CD14-positive monocyte (primary cell): ENCODE data around the gene BTBD1. TPM values are rescaled to one million over a fixed set of nuclear protein-coding genes. Genes with fewer than 3 reads are reported as not detected.

Source experiments
- DNase-seq, 3 donors: peaks; one replicate each; pipeline ENCODE4 v3.0.0-alpha.2; 2011 to 2022
- H2AFZ ChIP-seq: 2 replicates; pipeline ENCODE4 v1.6.0; 2012; ENCODE audit warnings: mild to moderate bottlenecking, low read depth, low read length, inconsistent platforms; ENCODE audit not compliant: insufficient read depth, poor library complexity, severe bottlenecking
- H3K27ac ChIP-seq, 2 donors: 1 replicate in 1 of 2; 2 replicates in 1 of 2; pipeline ENCODE4 v1.5.1; 2012 to 2013; ENCODE audit warnings: low read length in 2 of 2, control low read depth in 1 of 2, inconsistent platforms in 1 of 2, low read depth in 1 of 2, mild to moderate bottlenecking in 1 of 2
- H3K27me3 ChIP-seq, 2 donors: one replicate each; pipeline versions ENCODE4 v1.6.0 to v1.6.1; 2011 to 2013; ENCODE audit warnings: low read length in 2 of 2; ENCODE audit not compliant: control insufficient read depth in 2 of 2, insufficient read depth in 2 of 2
- H3K36me3 ChIP-seq, 2 donors: replicated peaks in 1 of 2; 1 replicate in 1 of 2; 2 replicates in 1 of 2; pipeline versions ENCODE4 v1.5.1 to v1.6.1; 2012 to 2013; ENCODE audit warnings: low read length in 2 of 2, control low read depth in 1 of 2, inconsistent platforms in 1 of 2, mild to moderate bottlenecking in 1 of 2; ENCODE audit not compliant: insufficient read depth in 2 of 2, control insufficient read depth in 1 of 2
- H3K4me1 ChIP-seq, 2 donors: 1 replicate in 1 of 2; 2 replicates in 1 of 2; pipeline versions ENCODE4 v1.5.1 to v1.6.1; 2012 to 2013; ENCODE audit warnings: low read length in 2 of 2, control low read depth in 1 of 2, inconsistent platforms in 1 of 2, mild to moderate bottlenecking in 1 of 2, moderate library complexity in 1 of 2; ENCODE audit not compliant: insufficient read depth in 2 of 2, control insufficient read depth in 1 of 2
- H3K4me2 ChIP-seq: replicated peaks from 2 replicates; pipeline ENCODE3; 2012; ENCODE audit warnings: low read length, moderate library complexity, mild to moderate bottlenecking; ENCODE audit not compliant: poor library complexity, severe bottlenecking; ENCODE audit errors: extremely low read depth
- H3K4me3 ChIP-seq, 3 experiments: fragments of 200-600 bp in 1 of 3; sonication (generic) in 1 of 3; replicated peaks in 1 of 3; 1 replicate in 2 of 3; 2 replicates in 1 of 3; pipeline ENCODE4 v1.5.1; 2011 to 2013; ENCODE audit warnings: low read length in 3 of 3, mild to moderate bottlenecking in 3 of 3, control low read depth in 2 of 3, low read depth in 2 of 3, inconsistent platforms in 1 of 3, moderate library complexity in 1 of 3
- H3K79me2 ChIP-seq: 2 replicates; pipeline ENCODE4 v1.6.0; 2012; ENCODE audit warnings: mild to moderate bottlenecking, control low read depth, inconsistent platforms, low read length, moderate library complexity; ENCODE audit not compliant: insufficient read depth
- H3K9ac ChIP-seq: 2 replicates; pipeline ENCODE4 v1.6.0; 2017; ENCODE audit warnings: low read length, mild to moderate bottlenecking; ENCODE audit not compliant: insufficient read depth, poor library complexity, severe bottlenecking
- H3K9me3 ChIP-seq, 2 donors: replicated peaks in 1 of 2; 1 replicate in 1 of 2; 2 replicates in 1 of 2; pipeline versions ENCODE4 v1.5.1 to v1.6.1; 2012 to 2013; ENCODE audit warnings: low read length in 2 of 2, control low read depth in 1 of 2; ENCODE audit not compliant: control insufficient read depth in 1 of 2, insufficient read depth in 1 of 2
- H4K20me1 ChIP-seq: 2 replicates; pipeline ENCODE4 v1.6.0; 2012; ENCODE audit warnings: mild to moderate bottlenecking, low read length, control low read depth, moderate library complexity; ENCODE audit not compliant: insufficient read depth
- H3K27ac Mint-ChIP-seq, 7 donors: one replicate each; pipeline ENCODE4 v1.8.0; 2020; ENCODE audit warnings: mild to moderate bottlenecking in 7 of 7, mixed read lengths in 7 of 7, moderate library complexity in 6 of 7, inconsistent platforms in 2 of 7
- H3K27me3 Mint-ChIP-seq, 3 donors: one replicate each; pipeline ENCODE4 v1.8.0; 2021 to 2022; ENCODE audit warnings: low read depth in 3 of 3, mild to moderate bottlenecking in 3 of 3, mixed read lengths in 3 of 3, moderate library complexity in 3 of 3, inconsistent platforms in 1 of 3
- H3K36me3 Mint-ChIP-seq, 2 donors: one replicate each; pipeline ENCODE4 v1.8.0; 2020; ENCODE audit warnings: mixed read lengths in 2 of 2, inconsistent platforms in 1 of 2, mild to moderate bottlenecking in 1 of 2
- H3K4me1 Mint-ChIP-seq: one replicate; pipeline ENCODE4 v1.8.0; 2020; ENCODE audit warnings: mild to moderate bottlenecking, mixed read lengths
- H3K4me3 Mint-ChIP-seq, 2 donors: one replicate each; pipeline ENCODE4 v1.8.0; 2020; ENCODE audit warnings: mild to moderate bottlenecking in 2 of 2, mixed read lengths in 2 of 2, moderate library complexity in 1 of 2
- H3K9me3 Mint-ChIP-seq, 7 donors: one replicate each; pipeline ENCODE4 v1.8.0; 2020 to 2022; ENCODE audit warnings: mixed read lengths in 7 of 7, mild to moderate bottlenecking in 6 of 7, moderate library complexity in 6 of 7, inconsistent platforms in 2 of 7
- WGBS: methylation state at CpG from one replicate; pipeline ENCODE4 v1.1.5; 2013; ENCODE audit warnings: missing lambda C conversion rate; ENCODE audit not compliant: insufficient coverage; 5-methylcytosine and 5-hydroxymethylcytosine counted together
- intact Hi-C, 2 donors: fragments of 100-400 bp; cut with micrococcal nuclease; formaldehyde crosslinking; loops; one replicate each; pipeline versions ENCODE4 v1.15.0 to v1.15.1; 2023
- polyA plus RNA-seq, 3 donors: library from polyadenylated mRNA; depleted of rRNA in 1 of 3; unstranded in 2 of 3; stranded (reverse) in 1 of 3; fragments of 300-500 nt in 2 of 3; fragments of >200 nt in 1 of 3; fragmentation: Illumina TruSeq in 2 of 3; gene quantifications; 1 replicate in 2 of 3; 2 replicates in 1 of 3; pipeline ENCODE4 v1.2.3, GENCODE V29; 2012 to 2021
- TF ChIP-seq, protein P1 (sequence below): fragments of 200-600 bp; IDR thresholded peaks from one replicate; pipeline ENCODE4 v1.8.0; 2022; ENCODE audit warnings: antibody characterized with exemption, mild to moderate bottlenecking

The BTBD1 gene
- polyA plus RNA-seq, 3 donors, result 18.0 to 48.8 (median 37.2) TPM

DNA sequence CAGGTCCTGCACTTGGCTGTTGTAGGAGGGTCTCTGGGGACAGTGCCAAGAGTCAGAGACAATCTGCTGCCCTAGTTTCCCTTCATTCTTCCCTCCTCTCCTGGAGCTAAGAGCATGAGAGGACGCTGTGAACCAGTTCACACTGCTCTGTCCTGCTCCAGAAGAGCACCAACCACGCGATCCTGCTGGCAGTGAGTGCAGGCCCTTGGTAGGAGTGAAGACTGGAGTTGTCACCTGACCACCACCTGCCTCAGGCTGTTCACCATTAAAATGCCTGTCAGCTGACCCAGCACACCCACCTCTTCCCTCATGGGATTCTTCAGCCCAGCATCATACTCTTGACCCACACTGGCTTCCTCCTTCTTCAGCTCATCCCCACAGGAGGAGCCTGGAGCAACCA is 43.3 kb upstream of the BTBD1 start:
- Histone ChIP-seq H4K20me1 (peaks cover 53% of the 10 kb centered on the region), H3K9me3 (no peaks in the 10 kb centered on the region), H3K27me3 (peaks cover 0 to 4% of the 10 kb centered on the region in 2 donors), H3K4me1 (peaks cover 27 to 36% of the 10 kb centered on the region in 2 donors), H3K27ac (no peak overlapping the region), H2AFZ (no peak overlapping the region), H3K4me2 (no peak overlapping the region), H3K9ac (no peak overlapping the region), H3K79me2 (peaks cover 38% of the 10 kb centered on the region), H3K4me3 (no peak overlapping the region), H3K36me3 (peaks cover 27 to 36% of the 10 kb centered on the region in 2 donors)
- no peak for DNase-seq
- intact Hi-C loops, result no loop called here
- no CpG with 5 or more reads among the region's 3 CpGs for WGBS
- Mint-ChIP-seq H3K27ac (no peak overlapping the region), H3K27me3 (peaks cover 3 to 14% (median 7%) of the 10 kb centered on the region in 3 donors), H3K4me3 (no peak overlapping the region), H3K9me3 (peaks cover 0 to 10% (median 3%) of the 10 kb centered on the region in 7 donors), H3K4me1 (peaks cover 38% of the 10 kb centered on the region), H3K36me3 (peaks cover 16 to 37% of the 10 kb centered on the region in 2 donors)
- TF ChIP-seq, protein P1, sequence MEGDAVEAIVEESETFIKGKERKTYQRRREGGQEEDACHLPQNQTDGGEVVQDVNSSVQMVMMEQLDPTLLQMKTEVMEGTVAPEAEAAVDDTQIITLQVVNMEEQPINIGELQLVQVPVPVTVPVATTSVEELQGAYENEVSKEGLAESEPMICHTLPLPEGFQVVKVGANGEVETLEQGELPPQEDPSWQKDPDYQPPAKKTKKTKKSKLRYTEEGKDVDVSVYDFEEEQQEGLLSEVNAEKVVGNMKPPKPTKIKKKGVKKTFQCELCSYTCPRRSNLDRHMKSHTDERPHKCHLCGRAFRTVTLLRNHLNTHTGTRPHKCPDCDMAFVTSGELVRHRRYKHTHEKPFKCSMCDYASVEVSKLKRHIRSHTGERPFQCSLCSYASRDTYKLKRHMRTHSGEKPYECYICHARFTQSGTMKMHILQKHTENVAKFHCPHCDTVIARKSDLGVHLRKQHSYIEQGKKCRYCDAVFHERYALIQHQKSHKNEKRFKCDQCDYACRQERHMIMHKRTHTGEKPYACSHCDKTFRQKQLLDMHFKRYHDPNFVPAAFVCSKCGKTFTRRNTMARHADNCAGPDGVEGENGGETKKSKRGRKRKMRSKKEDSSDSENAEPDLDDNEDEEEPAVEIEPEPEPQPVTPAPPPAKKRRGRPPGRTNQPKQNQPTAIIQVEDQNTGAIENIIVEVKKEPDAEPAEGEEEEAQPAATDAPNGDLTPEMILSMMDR, result no peak

DNA sequence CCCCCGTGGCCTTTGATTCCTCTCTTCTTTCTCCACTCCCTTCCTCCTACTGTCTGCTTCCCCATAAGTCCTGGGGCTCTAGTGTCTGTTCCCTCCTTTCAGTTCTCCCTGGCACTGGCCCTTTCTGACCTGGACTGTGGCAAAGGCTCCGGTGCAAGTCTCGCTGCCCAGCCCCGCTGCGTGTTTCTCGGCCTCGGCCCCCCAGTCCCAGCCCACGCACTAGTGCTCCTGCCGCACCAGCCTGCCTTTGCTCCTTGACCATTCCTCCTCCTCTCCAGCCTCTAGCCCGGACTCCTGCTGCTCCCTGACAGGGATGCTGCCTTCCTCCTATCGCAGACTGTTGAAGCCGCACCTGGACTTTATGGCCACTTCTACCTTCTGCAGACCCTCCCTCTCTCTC is 42.5 kb upstream of the BTBD1 start:
- H3K79me2 ChIP-seq, result peaks cover 38% of the 10 kb centered on the region
- 70% methylated on average over 12 of the region's 12 CpGs for whole genome bisulfite sequencing
- H3K4me3 Mint-ChIP-seq, result peak overlapping the region; percentile 95 to 99
- H3K27me3 Mint-ChIP-seq, result peaks cover 5 to 18% (median 7%) of the 10 kb centered on the region in 3 donors
- H3K4me3 ChIP-seq, result peak overlapping the region in 1 of 3 experiments; percentile 95
- intact Hi-C loops, result loop anchor here in 1 of 2 donors (5.0 kb wide), 1 partner anchor 42 kb away; the partner anchor contains the start of gene BTBD1
- H3K27me3 ChIP-seq, result peaks cover 0 to 4% of the 10 kb centered on the region in 2 donors
- peaks cover 27 to 36% of the 10 kb centered on the region in 2 donors for H3K4me1 ChIP-seq
- H2AFZ ChIP-seq, result no peak overlapping the region
- H3K9ac ChIP-seq, result no peak overlapping the region
- peak overlapping the region; percentile 88 for H3K4me2 ChIP-seq
- peaks cover 53% of the 10 kb centered on the region for H4K20me1 ChIP-seq
- H3K36me3 ChIP-seq, result peaks cover 21 to 28% of the 10 kb centered on the region in 2 donors
- peak overlapping the region; percentile 66 to 96 for H3K27ac ChIP-seq
- peak overlapping the region; percentile 64 to 97 (median 96) for H3K27ac Mint-ChIP-seq
- DNase-seq, result no peak
- H3K36me3 Mint-ChIP-seq, result peaks cover 16 to 37% of the 10 kb centered on the region in 2 donors
- H3K4me1 Mint-ChIP-seq, result peaks cover 41% of the 10 kb centered on the region
- H3K9me3 ChIP-seq, result no peaks in the 10 kb centered on the region
- peaks cover 0 to 10% (median 3%) of the 10 kb centered on the region in 7 donors for H3K9me3 Mint-ChIP-seq
- TF ChIP-seq, protein P1, result no peak
